ENCODE results near the gene TRPM3.

- TF ChIP-seq POLR2A (IDR thresholded peaks at IDR 0.05) (no peak), CTCF (IDR thresholded peaks at IDR 0.05) (no peak)
Observed at GRCh38 chr9:70491426-70492318, 629.7 kb downstream of the TRPM3 start.

Data from adrenal gland (tissue), 5 donors.